ENCODE measurements around the gene P2RY6. TPM values are rescaled to one million over a fixed set of nuclear protein-coding genes. Genes with fewer than 3 reads are reported as not detected.
"Not testable (repeated sequence)": the region's sequence is repeated elsewhere in the genome, so short reads cannot be mapped to it uniquely, and the experiment has no call there.

P2RY6 gene
- total and polyA plus RNA-seq, 2 donors from 2014 or later, result 6.7 to 17.9 TPM

DNA sequence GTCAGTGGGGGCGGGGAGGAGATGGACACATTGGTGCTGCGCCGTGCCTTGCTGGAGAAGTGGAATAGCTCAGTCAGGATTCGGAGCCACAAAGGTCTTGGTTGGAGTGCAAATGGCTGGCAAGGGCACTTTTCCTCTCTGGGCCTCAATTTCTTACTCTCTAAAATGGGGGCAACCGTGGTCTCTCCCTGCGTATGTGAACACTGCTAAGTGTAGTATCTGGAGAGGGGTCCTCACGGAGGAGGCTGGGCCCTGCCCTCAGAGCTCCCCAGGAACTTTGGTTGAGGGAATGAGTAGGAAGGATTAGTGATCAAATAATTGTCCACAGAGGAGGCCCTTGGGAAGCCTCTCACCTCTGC, 521 bp downstream of the P2RY6 start:
- peaks cover 0 to 23% (median 18%) of the 10 kb centered on the region in 3 donors for H3K4me1 ChIP-seq (ENCODE audit: control insufficient read depth in 2 of 3, insufficient read depth in 2 of 3, low read depth in 1 of 3, low read length in 3 of 3)
- H3K36me3 ChIP-seq (ENCODE audit: control insufficient read depth in 2 of 3, insufficient read depth in 3 of 3, low read length in 3 of 3), result no peaks in the 10 kb centered on the region
- no peak overlapping the region for H3K4me3 ChIP-seq (ENCODE audit: low read length in 3 of 3)
- FAIRE-seq (no peak), DNase-seq (no peak)
- no peak overlapping the region for H3K9ac ChIP-seq (ENCODE audit: low read length in 3 of 3)
- intact Hi-C loops (cut with DNase I), result no loop called here
- TF ChIP-seq, protein P1, sequence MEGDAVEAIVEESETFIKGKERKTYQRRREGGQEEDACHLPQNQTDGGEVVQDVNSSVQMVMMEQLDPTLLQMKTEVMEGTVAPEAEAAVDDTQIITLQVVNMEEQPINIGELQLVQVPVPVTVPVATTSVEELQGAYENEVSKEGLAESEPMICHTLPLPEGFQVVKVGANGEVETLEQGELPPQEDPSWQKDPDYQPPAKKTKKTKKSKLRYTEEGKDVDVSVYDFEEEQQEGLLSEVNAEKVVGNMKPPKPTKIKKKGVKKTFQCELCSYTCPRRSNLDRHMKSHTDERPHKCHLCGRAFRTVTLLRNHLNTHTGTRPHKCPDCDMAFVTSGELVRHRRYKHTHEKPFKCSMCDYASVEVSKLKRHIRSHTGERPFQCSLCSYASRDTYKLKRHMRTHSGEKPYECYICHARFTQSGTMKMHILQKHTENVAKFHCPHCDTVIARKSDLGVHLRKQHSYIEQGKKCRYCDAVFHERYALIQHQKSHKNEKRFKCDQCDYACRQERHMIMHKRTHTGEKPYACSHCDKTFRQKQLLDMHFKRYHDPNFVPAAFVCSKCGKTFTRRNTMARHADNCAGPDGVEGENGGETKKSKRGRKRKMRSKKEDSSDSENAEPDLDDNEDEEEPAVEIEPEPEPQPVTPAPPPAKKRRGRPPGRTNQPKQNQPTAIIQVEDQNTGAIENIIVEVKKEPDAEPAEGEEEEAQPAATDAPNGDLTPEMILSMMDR (IDR thresholded peaks at IDR 0.05; ENCODE audit: borderline replicate concordance, extremely low read depth, insufficient read depth), result no peak
- H3K27ac ChIP-seq (ENCODE audit: low read depth in 2 of 2, low read length in 2 of 2), result no peak overlapping the region
- H3K9me3 ChIP-seq (ENCODE audit: control insufficient read depth in 2 of 3, insufficient read depth in 1 of 3, low read length in 3 of 3), result no peaks in the 10 kb centered on the region
- no peaks in the 10 kb centered on the region for H3K27me3 ChIP-seq (ENCODE audit: control insufficient read depth, insufficient read depth, low read length)

DNA sequence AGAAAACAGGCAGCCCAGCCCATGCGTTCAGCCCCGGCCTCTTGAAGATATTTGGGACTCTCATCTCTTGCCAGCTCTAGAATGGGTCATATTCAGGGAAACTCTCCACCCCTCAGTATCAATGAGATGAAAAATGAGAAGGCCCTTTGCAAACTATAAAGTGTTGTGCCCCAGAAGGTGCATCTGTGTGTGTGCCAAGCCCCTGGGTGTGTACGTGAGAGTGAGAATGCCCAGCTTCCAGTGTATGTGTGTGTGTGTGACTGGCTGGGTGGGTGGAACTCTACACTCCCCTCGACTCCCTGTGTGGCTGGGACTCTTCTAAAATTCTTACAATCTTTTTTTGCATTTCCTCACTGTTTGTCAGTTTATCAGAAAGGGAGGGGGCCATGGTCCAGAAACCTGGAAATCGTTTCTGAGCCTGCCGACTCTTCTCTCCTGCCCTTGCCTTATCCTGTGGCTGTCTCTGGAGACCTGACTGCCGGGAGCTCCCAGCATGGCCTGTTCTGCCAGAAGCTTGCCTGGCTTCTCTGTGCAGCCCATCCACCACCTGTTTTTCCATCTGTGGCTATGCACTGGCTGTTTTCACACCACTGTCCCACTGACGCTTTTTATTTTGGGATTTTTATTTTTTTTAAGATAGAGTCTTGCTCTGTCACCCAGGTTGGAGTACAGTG, 1.2 kb downstream of the P2RY6 start:
- Histone ChIP-seq H3K9me3 (ENCODE audit: control insufficient read depth in 2 of 3, insufficient read depth in 1 of 3, low read length in 3 of 3) (no peaks in the 10 kb centered on the region), H3K36me3 (ENCODE audit: control insufficient read depth in 2 of 3, insufficient read depth in 3 of 3, low read length in 3 of 3) (no peaks in the 10 kb centered on the region), H3K9ac (ENCODE audit: low read length in 3 of 3) (no peak overlapping the region), H3K27me3 (ENCODE audit: control insufficient read depth, insufficient read depth, low read length) (no peaks in the 10 kb centered on the region), H3K27ac (ENCODE audit: low read depth in 2 of 2, low read length in 2 of 2) (no peak overlapping the region), H3K4me1 (ENCODE audit: control insufficient read depth in 2 of 3, insufficient read depth in 2 of 3, low read depth in 1 of 3, low read length in 3 of 3) (peaks cover 0 to 23% (median 18%) of the 10 kb centered on the region in 3 donors), H3K4me3 (ENCODE audit: low read length in 3 of 3) (no peak overlapping the region)
- TF ChIP-seq, protein P1 (IDR thresholded peaks at IDR 0.05; ENCODE audit: borderline replicate concordance, extremely low read depth, insufficient read depth), result no peak
- intact Hi-C loops (cut with DNase I), result no loop called here
- no peak for FAIRE-seq
- DNase-seq, result peak in 1 of 5 donors; percentile 13

DNA sequence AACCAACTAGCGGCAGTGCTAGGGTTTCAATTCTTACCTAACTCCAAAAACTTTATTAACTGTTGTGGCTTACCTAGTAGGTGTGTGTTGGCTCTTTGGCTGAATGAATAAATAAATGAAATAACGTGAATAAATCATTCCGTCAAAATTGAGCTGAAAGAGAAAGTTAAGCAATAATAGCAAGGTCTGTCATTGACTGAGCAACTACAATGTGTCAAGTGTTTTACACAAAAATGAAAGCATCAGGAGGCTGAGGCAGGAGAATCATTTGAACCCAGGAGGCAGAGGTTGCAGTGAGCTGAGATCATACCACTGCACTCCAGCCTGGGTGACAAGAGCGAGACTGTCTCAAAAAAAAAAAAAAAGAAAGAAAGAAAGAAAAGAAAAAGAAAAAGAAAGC, 2.1 kb downstream of the P2RY6 start:
- H3K36me3 ChIP-seq (ENCODE audit: control insufficient read depth in 2 of 3, insufficient read depth in 3 of 3, low read length in 3 of 3), result not testable (repeated sequence)

DNA sequence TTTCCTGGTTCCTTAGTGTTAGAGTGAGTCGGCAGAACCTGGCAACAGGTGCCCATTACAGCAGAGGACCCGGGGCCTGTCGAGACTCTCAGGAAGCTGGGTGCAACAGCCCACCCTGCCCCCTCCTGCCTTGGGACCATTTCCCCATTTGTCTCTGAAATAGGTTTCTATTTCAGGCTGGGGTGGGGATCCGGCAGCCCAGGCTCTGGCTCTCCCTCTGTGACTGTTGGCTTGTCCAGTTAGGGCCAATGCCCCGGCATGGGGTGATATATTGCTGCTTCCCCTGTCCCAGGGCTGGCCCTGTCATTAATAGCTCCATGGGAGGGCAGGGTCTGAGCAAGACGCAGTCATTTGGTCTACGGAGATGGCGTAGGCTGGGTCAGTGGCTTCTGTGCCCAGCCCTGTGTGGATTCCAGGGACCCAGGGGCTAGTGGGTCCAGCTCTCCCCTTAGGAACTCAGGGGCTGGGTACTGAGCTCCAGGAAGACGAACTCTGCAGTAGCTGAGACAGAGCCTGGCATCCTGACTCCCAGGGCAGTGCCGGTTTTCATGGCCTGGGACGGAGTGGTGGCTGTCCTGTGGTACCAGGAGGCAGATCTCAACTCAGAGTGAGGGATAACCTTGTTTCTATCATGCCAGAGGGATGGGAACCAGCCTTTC, 2.7 kb downstream of the P2RY6 start:
- Histone ChIP-seq H3K36me3 (ENCODE audit: control insufficient read depth in 2 of 3, insufficient read depth in 3 of 3, low read length in 3 of 3) (no peaks in the 10 kb centered on the region), H3K9me3 (ENCODE audit: control insufficient read depth in 2 of 3, insufficient read depth in 1 of 3, low read length in 3 of 3) (no peaks in the 10 kb centered on the region), H3K27ac (ENCODE audit: low read depth in 2 of 2, low read length in 2 of 2) (no peak overlapping the region), H3K9ac (ENCODE audit: low read length in 3 of 3) (no peak overlapping the region), H3K27me3 (ENCODE audit: control insufficient read depth, insufficient read depth, low read length) (no peaks in the 10 kb centered on the region), H3K4me3 (ENCODE audit: low read length in 3 of 3) (no peak overlapping the region), H3K4me1 (ENCODE audit: control insufficient read depth in 2 of 3, insufficient read depth in 2 of 3, low read depth in 1 of 3, low read length in 3 of 3) (peaks cover 0 to 16% (median 12%) of the 10 kb centered on the region in 3 donors)
- intact Hi-C loops (cut with DNase I), result no loop called here
- TF ChIP-seq, protein P1 (IDR thresholded peaks at IDR 0.05; ENCODE audit: borderline replicate concordance, extremely low read depth, insufficient read depth), result no peak
- peak in 1 of 5 donors; percentile 23 for DNase-seq
- FAIRE-seq, result no peak

More for the DNA sequence above, 2.1 kb downstream of the P2RY6 start:
- intact Hi-C loops (cut with DNase I); H3K4me3 ChIP-seq (ENCODE audit: low read length in 3 of 3); H3K9ac ChIP-seq (ENCODE audit: low read length in 3 of 3); H3K9me3 ChIP-seq (ENCODE audit: control insufficient read depth in 2 of 3, insufficient read depth in 1 of 3, low read length in 3 of 3); FAIRE-seq; H3K27ac ChIP-seq (ENCODE audit: low read depth in 2 of 2, low read length in 2 of 2); DNase-seq; H3K27me3 ChIP-seq (ENCODE audit: control insufficient read depth, insufficient read depth, low read length): not testable (repeated sequence)
- peaks cover 0 to 21% (median 18%) of the 10 kb centered on the region in 3 donors for H3K4me1 ChIP-seq (ENCODE audit: control insufficient read depth in 2 of 3, insufficient read depth in 2 of 3, low read depth in 1 of 3, low read length in 3 of 3)

All from kidney (tissue), 14 donors.